ENCODE data around the gene SMU1. TPM values are rescaled to one million over a fixed set of nuclear protein-coding genes. Genes with fewer than 3 reads are reported as not detected.

Gene SMU1
- total RNA-seq, 1 experiment from 2014 or later, result 30.5 TPM

DNA sequence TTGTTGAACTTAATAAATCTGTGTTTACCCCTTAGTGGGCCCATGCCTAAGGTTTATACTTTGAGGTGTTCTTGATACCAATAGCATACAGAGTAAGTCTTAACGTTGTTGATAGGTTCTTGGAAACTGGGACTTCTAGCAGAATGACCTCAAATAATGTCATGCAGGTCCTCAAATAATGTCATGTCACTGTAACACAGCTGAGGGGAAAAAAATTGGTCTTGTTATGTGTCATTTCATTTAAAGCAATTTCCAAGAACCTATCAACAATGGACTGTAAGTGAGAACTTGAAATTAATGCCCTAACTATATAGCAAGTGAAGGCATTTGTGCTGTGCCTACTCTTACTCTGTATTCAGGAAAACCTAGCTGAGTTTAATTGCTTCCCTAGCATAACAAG is 44.2 kb downstream of the SMU1 start (continued):
- TF ChIP-seq EZH2 (IDR thresholded peaks at IDR 0.05), result no peak

DNA sequence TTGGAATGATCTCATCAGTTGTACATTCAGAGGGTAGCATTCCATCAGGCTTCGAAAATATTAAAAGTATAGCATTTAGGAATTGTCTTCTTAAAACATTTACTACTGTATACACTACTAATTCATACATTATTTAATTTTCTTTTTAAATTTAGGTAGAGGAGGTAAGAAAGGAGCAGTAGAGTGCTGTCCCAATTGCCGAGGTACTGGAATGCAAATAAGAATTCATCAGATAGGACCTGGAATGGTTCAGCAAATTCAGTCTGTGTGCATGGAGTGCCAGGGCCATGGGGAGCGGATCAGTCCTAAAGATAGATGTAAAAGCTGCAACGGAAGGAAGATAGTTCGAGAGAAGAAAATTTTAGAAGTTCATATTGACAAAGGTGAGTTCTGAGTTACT is 46.2 kb downstream of the SMU1 start:
- Histone ChIP-seq H3K9me3 (ENCODE audit: control insufficient read depth in 1 of 2, insufficient read depth in 1 of 2, low read depth in 1 of 2, low read length in 2 of 2) (no peaks in the 10 kb centered on the region), H2AFZ (ENCODE audit: low read depth, low read length, poor library complexity, severe bottlenecking) (no peak overlapping the region), H3K27me3 (ENCODE audit: insufficient read depth, low read length) (no peaks in the 10 kb centered on the region), H3K9ac (ENCODE audit: low read length) (no peak overlapping the region), H3K4me3 (replicated peaks in 1 of 2; ENCODE audit: low read depth in 1 of 2, low read length in 2 of 2) (no peak overlapping the region), H4K20me1 (ENCODE audit: insufficient read depth) (peaks cover 65% of the 10 kb centered on the region; the same call in 1 of the 2 replicates), H3K79me2 (ENCODE audit: insufficient read depth, low read length) (peaks cover 100% of the 10 kb centered on the region), H3K4me1 (ENCODE audit: control insufficient read depth in 1 of 2, insufficient read depth in 2 of 2, low read length in 2 of 2) (peaks cover 6 to 12% of the 10 kb centered on the region in 2 experiments; a peak in 3 of 4 replicates), H3K9me2 (ENCODE audit: insufficient read depth) (no peaks in the 10 kb centered on the region), H3K36me3 (ENCODE audit: control insufficient read depth in 1 of 2, insufficient read depth in 2 of 2, low read length in 2 of 2) (peaks cover 70 to 82% of the 10 kb centered on the region in 2 experiments), H3K27ac (ENCODE audit: low read depth, low read length) (no peak overlapping the region), H3K4me2 (ENCODE audit: low read length) (no peak overlapping the region)
- ChIA-PET CTCF (no interaction called here), POLR2A (no interaction called here), RAD21 (ENCODE audit: low non-redundant PET in 1 of 2, low total read pairs in 2 of 2, uncharacterized antibody in 2 of 2, unreplicated experiment in 2 of 2) (no interaction called here)
- no peak for TF ChIP-seq ZFX (IDR thresholded peaks at IDR 0.05)
- TF ChIP-seq CBX3 (IDR thresholded peaks at IDR 0.05; ENCODE audit: low read depth), result no peak
- TF ChIP-seq, protein P1, sequence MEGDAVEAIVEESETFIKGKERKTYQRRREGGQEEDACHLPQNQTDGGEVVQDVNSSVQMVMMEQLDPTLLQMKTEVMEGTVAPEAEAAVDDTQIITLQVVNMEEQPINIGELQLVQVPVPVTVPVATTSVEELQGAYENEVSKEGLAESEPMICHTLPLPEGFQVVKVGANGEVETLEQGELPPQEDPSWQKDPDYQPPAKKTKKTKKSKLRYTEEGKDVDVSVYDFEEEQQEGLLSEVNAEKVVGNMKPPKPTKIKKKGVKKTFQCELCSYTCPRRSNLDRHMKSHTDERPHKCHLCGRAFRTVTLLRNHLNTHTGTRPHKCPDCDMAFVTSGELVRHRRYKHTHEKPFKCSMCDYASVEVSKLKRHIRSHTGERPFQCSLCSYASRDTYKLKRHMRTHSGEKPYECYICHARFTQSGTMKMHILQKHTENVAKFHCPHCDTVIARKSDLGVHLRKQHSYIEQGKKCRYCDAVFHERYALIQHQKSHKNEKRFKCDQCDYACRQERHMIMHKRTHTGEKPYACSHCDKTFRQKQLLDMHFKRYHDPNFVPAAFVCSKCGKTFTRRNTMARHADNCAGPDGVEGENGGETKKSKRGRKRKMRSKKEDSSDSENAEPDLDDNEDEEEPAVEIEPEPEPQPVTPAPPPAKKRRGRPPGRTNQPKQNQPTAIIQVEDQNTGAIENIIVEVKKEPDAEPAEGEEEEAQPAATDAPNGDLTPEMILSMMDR (IDR thresholded peaks at IDR 0.05 in 2 of 3, conservative IDR thresholded peaks at IDR 0.05 in 1 of 3; ENCODE audit: borderline replicate concordance in 1 of 3, insufficient read depth in 1 of 3, low read depth in 2 of 3, low read length in 2 of 3), result no peak
- TF ChIP-seq SIN3A (IDR thresholded peaks at IDR 0.05; ENCODE audit: low read depth), result no peak
- TF ChIP-seq JUND (IDR thresholded peaks at IDR 0.05), result no peak
- TF ChIP-seq, protein P2, sequence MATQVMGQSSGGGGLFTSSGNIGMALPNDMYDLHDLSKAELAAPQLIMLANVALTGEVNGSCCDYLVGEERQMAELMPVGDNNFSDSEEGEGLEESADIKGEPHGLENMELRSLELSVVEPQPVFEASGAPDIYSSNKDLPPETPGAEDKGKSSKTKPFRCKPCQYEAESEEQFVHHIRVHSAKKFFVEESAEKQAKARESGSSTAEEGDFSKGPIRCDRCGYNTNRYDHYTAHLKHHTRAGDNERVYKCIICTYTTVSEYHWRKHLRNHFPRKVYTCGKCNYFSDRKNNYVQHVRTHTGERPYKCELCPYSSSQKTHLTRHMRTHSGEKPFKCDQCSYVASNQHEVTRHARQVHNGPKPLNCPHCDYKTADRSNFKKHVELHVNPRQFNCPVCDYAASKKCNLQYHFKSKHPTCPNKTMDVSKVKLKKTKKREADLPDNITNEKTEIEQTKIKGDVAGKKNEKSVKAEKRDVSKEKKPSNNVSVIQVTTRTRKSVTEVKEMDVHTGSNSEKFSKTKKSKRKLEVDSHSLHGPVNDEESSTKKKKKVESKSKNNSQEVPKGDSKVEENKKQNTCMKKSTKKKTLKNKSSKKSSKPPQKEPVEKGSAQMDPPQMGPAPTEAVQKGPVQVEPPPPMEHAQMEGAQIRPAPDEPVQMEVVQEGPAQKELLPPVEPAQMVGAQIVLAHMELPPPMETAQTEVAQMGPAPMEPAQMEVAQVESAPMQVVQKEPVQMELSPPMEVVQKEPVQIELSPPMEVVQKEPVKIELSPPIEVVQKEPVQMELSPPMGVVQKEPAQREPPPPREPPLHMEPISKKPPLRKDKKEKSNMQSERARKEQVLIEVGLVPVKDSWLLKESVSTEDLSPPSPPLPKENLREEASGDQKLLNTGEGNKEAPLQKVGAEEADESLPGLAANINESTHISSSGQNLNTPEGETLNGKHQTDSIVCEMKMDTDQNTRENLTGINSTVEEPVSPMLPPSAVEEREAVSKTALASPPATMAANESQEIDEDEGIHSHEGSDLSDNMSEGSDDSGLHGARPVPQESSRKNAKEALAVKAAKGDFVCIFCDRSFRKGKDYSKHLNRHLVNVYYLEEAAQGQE (IDR thresholded peaks at IDR 0.05; ENCODE audit: low read depth), result no peak
- TF ChIP-seq SP1 (IDR thresholded peaks at IDR 0.05; ENCODE audit: low read depth), result no peak
- TF ChIP-seq POLR2A (IDR thresholded peaks at IDR 0.05; ENCODE audit: borderline replicate concordance, extremely low read depth, insufficient read depth, insufficient read length), result no peak
- TF ChIP-seq, protein P3, sequence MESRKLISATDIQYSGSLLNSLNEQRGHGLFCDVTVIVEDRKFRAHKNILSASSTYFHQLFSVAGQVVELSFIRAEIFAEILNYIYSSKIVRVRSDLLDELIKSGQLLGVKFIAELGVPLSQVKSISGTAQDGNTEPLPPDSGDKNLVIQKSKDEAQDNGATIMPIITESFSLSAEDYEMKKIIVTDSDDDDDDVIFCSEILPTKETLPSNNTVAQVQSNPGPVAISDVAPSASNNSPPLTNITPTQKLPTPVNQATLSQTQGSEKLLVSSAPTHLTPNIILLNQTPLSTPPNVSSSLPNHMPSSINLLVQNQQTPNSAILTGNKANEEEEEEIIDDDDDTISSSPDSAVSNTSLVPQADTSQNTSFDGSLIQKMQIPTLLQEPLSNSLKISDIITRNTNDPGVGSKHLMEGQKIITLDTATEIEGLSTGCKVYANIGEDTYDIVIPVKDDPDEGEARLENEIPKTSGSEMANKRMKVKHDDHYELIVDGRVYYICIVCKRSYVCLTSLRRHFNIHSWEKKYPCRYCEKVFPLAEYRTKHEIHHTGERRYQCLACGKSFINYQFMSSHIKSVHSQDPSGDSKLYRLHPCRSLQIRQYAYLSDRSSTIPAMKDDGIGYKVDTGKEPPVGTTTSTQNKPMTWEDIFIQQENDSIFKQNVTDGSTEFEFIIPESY (IDR thresholded peaks at IDR 0.05; ENCODE audit: extremely low read depth, insufficient replicate concordance, low read length), result no peak
- TF ChIP-seq, protein P4, sequence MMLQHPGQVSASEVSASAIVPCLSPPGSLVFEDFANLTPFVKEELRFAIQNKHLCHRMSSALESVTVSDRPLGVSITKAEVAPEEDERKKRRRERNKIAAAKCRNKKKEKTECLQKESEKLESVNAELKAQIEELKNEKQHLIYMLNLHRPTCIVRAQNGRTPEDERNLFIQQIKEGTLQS (IDR thresholded peaks at IDR 0.05), result no peak
- TF ChIP-seq EZH2phosphoT487 (IDR thresholded peaks at IDR 0.05; ENCODE audit: borderline replicate concordance), result no peak
- no peak for TF ChIP-seq RAD21 (IDR thresholded peaks at IDR 0.05; ENCODE audit: low read depth)
- no peak for TF ChIP-seq ZNF274 (IDR thresholded peaks at IDR 0.05; ENCODE audit: low read depth, low read length)
- TF ChIP-seq EGR1 (IDR thresholded peaks at IDR 0.05; ENCODE audit: low read depth), result no peak
- TF ChIP-seq YY1 (IDR thresholded peaks at IDR 0.05; ENCODE audit: extremely low read depth, insufficient replicate concordance, low read depth, low read length), result no peak
- no peak for TF ChIP-seq TCF7L2 (IDR thresholded peaks at IDR 0.05; ENCODE audit: borderline replicate concordance, extremely low read depth, insufficient read depth, insufficient read length)
- TF ChIP-seq, protein P5, sequence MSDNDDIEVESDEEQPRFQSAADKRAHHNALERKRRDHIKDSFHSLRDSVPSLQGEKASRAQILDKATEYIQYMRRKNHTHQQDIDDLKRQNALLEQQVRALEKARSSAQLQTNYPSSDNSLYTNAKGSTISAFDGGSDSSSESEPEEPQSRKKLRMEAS (IDR thresholded peaks at IDR 0.05), result no peak
- TF ChIP-seq SRF (IDR thresholded peaks at IDR 0.05; ENCODE audit: low read depth), result no peak
- no peak for TF ChIP-seq EZH2 (IDR thresholded peaks at IDR 0.05)
- TF ChIP-seq FOSL1 (IDR thresholded peaks at IDR 0.05; ENCODE audit: low read depth), result no peak
- ATAC-seq, result no peak
- no peak for DNase-seq (ENCODE audit: low read depth, low spot score)
- intact Hi-C loops (cut with micrococcal nuclease), result no loop called here
- no TSS peak for BruUV-seq (replicated peaks)

All from HCT116 (cell line).